Progenitor cell of endocrine pancreas (in vitro differentiated cells): ENCODE measurements around the gene FAM216A. TPM values are rescaled to one million over a fixed set of nuclear protein-coding genes. Genes with fewer than 3 reads are reported as not detected.
"Not testable (repeated sequence)": the region's sequence is repeated elsewhere in the genome, so short reads cannot be mapped to it uniquely, and the experiment has no call there.

Experiments used
- DNase-seq: peaks from one replicate; pipeline ENCODE4 v3.0.0; 2021; ENCODE audit warnings: low spot score; ENCODE audit not compliant: unreplicated experiment
- H3K27ac Mint-ChIP-seq: 2 replicates; pipeline ENCODE4 v1.8.0; 2021; ENCODE audit warnings: mild to moderate bottlenecking, moderate library complexity, mixed read lengths
- H3K27me3 Mint-ChIP-seq: 2 replicates; pipeline ENCODE4 v1.8.0; 2021; ENCODE audit warnings: mixed read lengths
- H3K36me3 Mint-ChIP-seq: 2 replicates; pipeline ENCODE4 v1.8.0; 2022; ENCODE audit warnings: mixed read lengths; ENCODE audit not compliant: insufficient read depth
- H3K4me1 Mint-ChIP-seq: 2 replicates; pipeline ENCODE4 v1.8.0; 2021; ENCODE audit warnings: low read depth, mixed read lengths
- H3K4me3 Mint-ChIP-seq: 2 replicates; pipeline ENCODE4 v1.8.0; 2021; ENCODE audit warnings: low read depth, mild to moderate bottlenecking, moderate library complexity, mixed read lengths
- H3K9me3 Mint-ChIP-seq: 2 replicates; pipeline ENCODE4 v1.8.0; 2021; ENCODE audit warnings: low read depth, mixed read lengths
- CTCF ChIP-seq: fragments of 200-600 bp; sonication (generic); IDR thresholded peaks from one replicate; pipeline ENCODE4 v1.5.0; 2021; ENCODE audit warnings: antibody characterized with exemption, mild to moderate bottlenecking; ENCODE audit not compliant: unreplicated experiment
- total RNA-seq: library from RNA; stranded (reverse); gene quantifications from 2 replicates; pipeline ENCODE4 v1.2.1, GENCODE V29; 2021

FAM216A gene
- total RNA-seq, 1 donor from 2014 or later, result 5.3 TPM

GRCh38 chr12:110514363-110514762 is 45.7 kb downstream of the FAM216A start:
- Mint-ChIP-seq H3K4me1 (no peaks in the 10 kb centered on the region), H3K4me3 (no peak overlapping the region), H3K36me3 (no peaks in the 10 kb centered on the region), H3K9me3 (no peaks in the 10 kb centered on the region), H3K27me3 (peaks cover 14% of the 10 kb centered on the region), H3K27ac (no peak overlapping the region)
- no peak for DNase-seq
- no peak for TF ChIP-seq CTCF

DNA sequence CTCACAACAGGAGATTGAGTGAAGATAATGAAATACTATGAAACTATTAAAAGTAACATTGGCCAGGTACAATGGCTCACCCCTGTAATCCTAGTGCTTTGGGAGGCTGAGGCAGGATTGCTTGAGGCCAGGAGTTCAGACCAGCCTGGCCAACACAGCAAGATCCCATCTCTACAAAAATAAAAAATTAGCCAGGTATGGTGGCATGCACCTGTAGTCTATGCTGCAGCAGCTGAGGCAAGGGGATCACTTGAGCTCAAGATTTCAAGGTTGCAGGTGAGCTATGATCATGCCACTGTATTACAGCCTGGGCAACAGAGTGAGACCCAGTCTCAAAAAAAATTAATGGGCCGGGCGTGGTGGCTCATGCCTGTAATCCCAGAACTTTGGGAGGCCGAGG is 48.4 kb downstream of the FAM216A start:
- Mint-ChIP-seq H3K9me3 (no peaks in the 10 kb centered on the region), H3K4me1 (no peaks in the 10 kb centered on the region), H3K27me3 (peaks cover 3% of the 10 kb centered on the region), H3K4me3 (no peak overlapping the region), H3K36me3 (no peaks in the 10 kb centered on the region), H3K27ac (no peak overlapping the region)
- no peak for DNase-seq
- no peak for TF ChIP-seq CTCF

- not testable (repeated sequence) for H3K27me3 Mint-ChIP-seq, H3K4me3 Mint-ChIP-seq, H3K9me3 Mint-ChIP-seq, H3K27ac Mint-ChIP-seq, H3K36me3 Mint-ChIP-seq, DNase-seq, H3K4me1 Mint-ChIP-seq
Measured at GRCh38 chr12:110518014-110518413, 49.4 kb downstream of the FAM216A start.

DNA sequence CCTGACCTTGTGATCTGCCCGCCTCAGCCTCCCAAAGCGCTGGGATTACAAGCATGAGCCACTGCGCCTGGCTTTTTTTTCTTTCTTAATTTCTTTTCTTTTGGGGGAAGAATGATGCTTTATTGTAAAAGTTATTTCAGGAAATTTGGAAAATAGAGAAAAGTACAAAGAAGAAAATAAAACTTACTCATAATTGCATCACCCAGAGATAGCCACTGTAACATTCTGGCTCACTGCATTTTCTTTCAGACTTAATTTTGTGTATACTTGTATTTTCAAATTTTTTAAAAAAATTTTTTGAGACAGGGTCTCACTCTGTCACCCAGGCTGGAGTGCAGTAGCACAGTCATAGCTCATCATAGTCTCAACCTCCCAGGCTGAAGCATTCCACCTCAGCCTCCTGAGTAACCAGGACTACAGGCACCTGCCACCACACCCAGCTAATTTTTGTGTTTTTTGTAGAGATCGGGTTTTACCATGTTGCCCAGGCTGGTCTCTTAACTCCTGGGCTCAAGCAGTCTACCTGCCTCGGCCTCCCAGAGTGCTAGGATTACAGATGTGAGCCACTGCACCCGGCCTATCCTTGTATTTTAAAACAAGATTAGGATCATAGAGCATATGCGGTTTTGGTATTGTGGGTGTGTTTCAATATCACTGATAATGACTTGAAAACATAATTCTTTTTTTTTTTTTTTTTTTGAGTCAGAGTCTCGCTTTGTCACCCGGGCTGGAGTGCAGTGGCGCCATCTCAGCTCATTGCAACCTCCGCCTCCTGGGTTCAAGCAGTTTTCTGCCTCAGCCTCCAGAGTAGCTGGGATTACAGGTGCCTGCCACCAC is 52.4 kb downstream of the FAM216A start:
- not testable (repeated sequence) for H3K36me3 Mint-ChIP-seq, H3K27ac Mint-ChIP-seq, H3K27me3 Mint-ChIP-seq, DNase-seq, H3K9me3 Mint-ChIP-seq, H3K4me3 Mint-ChIP-seq, H3K4me1 Mint-ChIP-seq

DNA sequence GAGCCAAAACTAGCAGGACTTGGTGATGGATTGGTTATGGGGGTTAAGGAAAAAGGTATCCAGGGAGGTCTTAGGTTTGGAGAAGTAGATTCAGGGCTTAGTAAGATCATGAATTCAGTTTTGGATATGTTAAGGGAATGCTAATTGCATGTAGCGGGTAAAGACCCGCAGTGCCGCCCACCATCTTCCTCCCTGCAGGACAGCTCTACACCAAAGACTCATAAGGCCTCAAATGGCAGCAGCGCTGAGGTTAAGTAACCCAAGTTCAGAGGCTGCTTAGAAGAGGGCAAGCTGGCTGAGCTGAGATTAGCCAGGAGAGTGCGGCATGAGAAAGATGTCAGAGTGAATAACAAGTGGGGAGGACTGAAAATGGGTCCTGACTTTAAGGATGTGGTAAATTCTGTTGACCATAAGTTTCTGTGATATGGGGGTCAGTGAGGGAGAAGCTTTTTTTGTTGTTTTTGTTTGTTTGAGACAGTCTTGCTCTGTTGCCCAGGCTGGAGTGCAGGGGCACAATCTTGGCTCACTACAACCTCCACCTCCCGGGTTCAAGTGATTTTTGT is 59.7 kb downstream of the FAM216A start:
- Mint-ChIP-seq H3K27ac (no peak overlapping the region), H3K4me3 (no peak overlapping the region), H3K36me3 (peaks cover 5% of the 10 kb centered on the region), H3K9me3 (no peaks in the 10 kb centered on the region), H3K4me1 (no peaks in the 10 kb centered on the region), H3K27me3 (no peaks in the 10 kb centered on the region)
- no peak for DNase-seq
- no peak for TF ChIP-seq CTCF

- no peak overlapping the region for H3K4me3 Mint-ChIP-seq
- TF ChIP-seq CTCF, result no peak
Measured at GRCh38 chr12:110530511-110530910, 61.9 kb downstream of the FAM216A start.

More at GRCh38 chr12:110530511-110530910, 61.9 kb downstream of the FAM216A start:
- peaks cover 14% of the 10 kb centered on the region for H3K4me1 Mint-ChIP-seq
- no peaks in the 10 kb centered on the region for H3K27me3 Mint-ChIP-seq
- peaks cover 5% of the 10 kb centered on the region for H3K36me3 Mint-ChIP-seq
- H3K27ac Mint-ChIP-seq, result no peak overlapping the region
- no peak for DNase-seq
- no peaks in the 10 kb centered on the region for H3K9me3 Mint-ChIP-seq
